GM19467 (cell line): Measurements from ENCODE around the gene SMARCA4.

Experiments
- ATAC-seq: cut with Tn5 transposase; IDR thresholded peaks from one replicate; pipeline ENCODE4 v1.9.1; 2021; ENCODE audit warnings: mild to moderate bottlenecking, moderate library complexity; ENCODE audit not compliant: unreplicated experiment

Gene SMARCA4

DNA sequence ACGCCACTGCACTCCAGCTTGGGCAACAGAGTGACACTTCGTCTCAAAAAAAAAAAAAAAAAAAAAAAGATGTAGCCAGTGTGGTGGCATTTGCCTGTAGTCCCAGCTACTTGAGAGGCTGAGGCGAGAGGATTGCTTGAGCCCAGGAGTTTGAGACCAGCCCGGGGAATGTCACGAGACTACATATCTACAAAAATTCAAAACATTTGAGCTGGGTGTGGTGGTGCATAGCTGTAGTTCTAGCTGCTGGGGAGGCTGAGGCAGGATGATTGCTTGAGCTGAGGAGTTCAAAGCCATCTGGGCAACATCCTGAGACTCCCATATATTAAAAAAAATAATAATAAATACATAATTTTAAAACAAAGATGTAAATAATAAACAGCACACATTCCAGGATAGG is 46.6 kb downstream of the SMARCA4 start:
- no peak for ATAC-seq

DNA sequence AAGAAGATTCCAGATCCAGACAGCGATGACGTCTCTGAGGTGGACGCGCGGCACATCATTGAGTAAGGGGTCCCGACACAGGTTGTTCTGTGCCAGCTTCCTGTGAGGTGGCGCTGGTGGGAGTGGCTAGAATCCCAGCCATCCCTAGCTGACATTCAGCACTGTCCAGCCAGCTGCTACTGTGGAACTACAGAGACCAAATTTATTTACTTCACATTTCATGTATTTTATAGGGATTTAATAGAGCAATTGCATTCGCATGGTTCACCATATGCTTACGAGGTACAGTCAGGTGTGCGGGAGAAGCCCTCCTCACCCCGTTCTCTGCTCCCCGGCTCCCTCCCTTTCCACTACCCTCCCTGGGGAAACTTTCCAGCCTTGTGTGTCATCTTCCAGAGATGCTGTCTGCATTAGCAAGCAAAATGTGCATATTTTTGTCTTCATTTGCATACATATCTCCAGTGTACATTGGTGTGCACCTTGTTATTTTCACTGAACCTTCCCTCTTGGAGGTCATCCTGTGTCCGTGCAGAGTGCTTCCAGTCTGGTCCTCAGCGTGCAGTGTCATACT is 47.2 kb downstream of the SMARCA4 start:
- ATAC-seq: no peak

DNA sequence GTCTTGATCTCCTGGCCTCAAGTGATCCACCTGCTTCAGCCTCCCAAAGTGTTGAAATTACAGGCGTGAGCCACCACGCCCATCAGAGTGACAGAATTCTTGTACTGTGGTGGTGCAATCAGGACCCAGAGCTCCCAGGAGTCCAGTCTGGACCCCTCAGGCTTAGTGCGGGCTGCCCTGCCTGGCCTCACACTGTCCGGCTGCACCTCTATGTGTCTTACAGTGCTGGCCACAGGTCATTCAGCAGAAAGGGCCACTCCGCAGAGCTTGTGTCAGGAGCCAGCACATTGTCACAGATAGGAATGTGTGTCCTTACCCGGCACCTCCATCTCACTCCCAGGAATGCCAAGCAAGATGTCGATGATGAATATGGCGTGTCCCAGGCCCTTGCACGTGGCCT is 49.2 kb downstream of the SMARCA4 start:
- no peak for ATAC-seq

DNA sequence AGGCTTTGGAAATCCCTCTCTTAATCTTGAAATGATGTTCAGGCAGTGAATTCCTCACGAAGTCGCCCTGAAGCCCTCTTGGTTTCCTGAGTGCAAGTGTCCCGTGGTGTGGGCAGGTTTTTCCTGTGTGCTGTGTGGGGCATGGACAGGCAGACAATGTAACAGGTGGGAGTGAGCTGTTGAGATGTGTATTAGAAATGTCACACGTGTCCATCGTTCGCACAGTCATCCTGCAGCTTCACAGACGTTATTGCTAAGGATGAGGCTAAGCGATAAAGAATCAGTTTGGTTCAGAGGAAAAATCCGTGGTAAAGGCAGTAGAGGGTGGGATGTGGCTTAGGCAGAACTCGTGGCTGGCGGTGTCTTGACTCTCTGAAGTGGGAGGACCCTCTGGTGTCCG is 51.7 kb downstream of the SMARCA4 start:
- no peak for ATAC-seq

DNA sequence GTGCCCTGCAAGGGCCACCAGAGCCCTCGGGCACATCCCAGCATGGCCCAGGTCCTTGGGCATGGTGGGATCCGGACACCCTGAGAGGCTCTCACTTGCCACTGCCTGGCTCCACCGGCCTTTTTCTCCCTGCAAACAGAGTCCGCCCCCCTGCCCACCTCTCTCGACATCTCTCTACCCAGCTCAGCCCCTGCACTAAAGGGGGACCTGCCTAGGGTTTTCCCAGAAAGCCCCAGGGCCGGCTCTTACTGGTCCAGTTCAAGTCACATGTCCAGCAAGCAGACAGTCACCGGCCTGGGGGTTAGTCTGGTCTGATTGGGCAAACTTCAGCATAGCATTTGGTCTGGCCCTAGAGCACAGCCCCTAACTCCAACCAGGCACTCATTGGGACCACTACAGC is 52.9 kb downstream of the SMARCA4 start:
- no peak for ATAC-seq

DNA sequence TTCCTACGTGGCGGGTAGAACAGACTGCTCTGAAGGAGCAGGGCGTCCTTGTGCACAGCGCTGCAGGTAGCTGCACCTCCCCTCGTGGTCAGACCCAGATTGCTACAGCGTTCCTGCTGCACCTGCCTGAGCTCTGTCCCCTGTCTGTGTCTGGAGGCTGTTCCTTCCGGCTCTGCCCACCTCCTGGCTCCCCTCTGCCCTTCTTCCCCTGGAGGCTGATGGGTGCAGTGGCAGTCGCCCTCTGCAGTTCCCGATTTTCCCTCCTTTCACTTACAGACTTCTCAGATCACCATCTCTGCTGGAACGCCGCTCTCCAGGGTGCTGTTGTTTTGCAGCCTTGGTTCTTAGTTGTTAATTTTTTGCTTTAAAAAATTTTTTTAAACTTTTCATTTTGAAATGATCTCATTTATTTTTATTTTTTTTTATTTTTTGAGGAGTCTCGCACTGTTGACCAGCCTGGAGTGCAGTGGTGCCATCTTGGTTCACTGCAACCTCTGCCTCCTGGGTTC is 53.6 kb downstream of the SMARCA4 start:
- no peak for ATAC-seq

DNA sequence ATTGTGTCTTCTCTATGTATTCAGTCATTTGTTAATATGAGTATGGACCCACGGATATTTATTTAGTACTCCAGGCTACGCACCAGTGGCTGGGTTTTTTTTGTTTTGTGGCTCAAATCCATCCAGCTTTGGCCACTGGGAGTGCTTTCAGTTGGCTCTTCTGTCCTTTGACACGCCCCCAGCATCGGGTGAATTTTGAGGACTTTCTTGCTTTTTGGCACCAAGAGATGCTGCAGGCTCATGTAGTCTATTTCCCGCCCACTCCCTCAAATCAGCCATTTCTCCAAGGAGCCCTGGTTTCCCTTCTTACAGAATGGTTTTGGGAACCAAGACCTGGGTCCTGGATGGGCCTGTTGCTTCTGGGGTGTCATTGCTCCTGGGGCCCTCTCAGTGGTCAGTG is 55.8 kb downstream of the SMARCA4 start:
- ATAC-seq: no peak

DNA sequence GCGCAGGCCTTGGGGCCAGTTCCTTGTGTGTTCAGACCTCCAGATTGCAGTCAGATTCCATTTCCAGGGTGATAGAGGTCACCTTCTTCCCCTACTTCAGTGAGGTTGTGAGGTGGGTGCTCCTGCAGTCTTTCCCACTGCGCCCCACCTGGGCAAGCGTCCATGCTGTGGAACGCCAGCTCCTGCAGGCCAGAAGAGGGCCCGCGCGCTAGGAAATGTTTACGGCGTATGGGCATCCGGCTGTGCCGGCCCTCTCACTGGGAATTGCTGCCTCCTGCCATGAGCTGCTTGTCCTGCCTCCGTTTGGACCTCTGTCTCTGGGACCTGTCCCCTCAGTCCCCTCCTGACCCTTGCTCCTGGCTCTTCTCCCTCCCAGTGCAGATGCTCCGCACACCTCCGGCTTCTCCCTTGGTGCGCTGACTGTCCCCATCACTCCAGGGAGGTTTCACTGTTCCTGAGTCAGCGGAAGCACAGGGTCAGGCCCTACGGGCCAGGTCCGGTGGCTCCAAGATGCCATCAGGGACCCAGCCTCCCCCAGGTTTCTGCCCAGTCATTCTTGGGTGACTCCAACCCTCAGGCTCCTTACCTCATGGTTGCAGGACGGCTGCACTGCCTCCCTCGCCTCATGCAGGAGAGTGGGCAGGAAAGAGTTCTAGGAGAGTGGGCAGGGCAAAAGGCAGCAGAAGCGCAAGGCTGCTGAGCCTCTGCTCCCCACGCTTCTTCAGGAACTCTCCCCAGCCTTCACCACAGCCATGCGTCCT is 56.6 kb downstream of the SMARCA4 start:
- ATAC-seq: no peak

DNA sequence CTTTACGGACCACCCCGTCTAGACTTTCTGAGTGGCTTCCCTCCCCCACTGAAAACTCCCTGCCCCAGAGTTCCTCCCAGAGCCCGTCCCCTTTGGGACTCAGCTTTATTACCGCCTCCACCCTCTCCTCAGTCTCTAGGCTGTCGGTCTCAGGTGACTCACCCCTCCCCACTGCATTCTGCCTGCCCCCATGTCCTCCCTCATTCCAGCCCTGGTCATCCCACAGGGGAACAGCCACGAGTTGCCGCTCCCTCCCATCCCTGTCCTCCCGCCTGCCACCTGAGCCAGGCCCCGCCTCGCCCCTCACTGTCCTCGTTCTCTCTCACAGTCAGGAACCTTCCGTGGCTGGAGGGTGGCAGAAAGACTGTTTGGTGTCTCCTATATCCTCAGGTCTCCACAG is 57.3 kb downstream of the SMARCA4 start:
- no peak for ATAC-seq

DNA sequence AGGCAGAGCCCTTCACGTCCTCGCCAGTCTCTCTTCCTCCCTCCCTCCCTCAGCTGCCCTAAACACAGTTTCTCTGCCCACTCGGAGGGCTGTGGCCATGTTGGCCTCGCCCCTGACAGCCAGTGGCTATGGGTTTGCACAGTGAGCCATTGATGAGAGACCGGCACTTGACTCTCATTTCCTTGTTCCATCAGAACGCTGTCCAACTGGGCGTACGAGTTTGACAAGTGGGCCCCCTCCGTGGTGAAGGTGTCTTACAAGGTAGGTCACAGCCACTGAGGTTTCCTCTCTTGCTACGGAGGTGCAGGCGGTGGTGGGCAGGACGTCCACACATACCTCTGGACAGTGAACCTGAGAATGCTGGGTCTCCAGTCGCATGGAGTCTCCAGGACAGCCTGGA is 57.9 kb downstream of the SMARCA4 start:
- ATAC-seq: no peak

DNA sequence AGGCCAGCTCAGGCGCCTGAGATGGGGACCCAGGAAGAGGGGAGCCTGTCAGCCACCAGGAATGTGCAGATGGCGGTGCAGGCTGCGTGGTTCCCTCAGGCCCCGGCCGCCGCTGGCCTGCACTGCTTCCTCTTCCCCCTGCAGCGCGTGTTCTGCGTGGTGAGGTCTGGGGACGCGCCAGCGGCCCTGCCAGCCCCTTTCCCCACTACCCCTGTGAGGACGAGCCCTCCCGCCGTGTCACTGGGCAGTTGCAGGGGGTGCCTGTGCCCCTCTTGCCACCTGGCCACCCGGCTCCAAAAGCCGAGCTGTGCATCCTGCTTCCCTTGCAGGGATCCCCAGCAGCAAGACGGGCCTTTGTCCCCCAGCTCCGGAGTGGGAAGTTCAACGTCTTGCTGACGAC is 58.4 kb downstream of the SMARCA4 start:
- ATAC-seq: no peak

DNA sequence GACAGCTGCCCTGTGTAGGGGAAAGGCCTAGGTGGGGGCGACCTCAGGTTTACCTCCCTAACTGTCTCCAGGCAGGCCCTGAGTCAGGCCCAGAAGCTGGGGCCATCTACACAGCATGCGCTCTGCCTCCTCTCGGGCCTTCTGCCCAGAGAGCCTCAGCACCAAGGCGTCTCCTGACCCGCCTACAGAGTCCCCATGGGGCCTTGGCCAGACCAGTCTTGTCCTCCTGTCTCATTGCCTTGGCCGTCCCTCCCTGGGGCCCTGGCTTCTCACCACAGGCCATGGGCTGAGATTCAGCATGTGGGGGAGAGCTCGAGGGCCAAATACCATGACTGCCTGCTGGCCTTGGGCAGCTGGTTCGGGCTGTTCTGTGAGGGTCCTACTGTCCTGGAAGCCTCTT is 59.0 kb downstream of the SMARCA4 start:
- no peak for ATAC-seq

DNA sequence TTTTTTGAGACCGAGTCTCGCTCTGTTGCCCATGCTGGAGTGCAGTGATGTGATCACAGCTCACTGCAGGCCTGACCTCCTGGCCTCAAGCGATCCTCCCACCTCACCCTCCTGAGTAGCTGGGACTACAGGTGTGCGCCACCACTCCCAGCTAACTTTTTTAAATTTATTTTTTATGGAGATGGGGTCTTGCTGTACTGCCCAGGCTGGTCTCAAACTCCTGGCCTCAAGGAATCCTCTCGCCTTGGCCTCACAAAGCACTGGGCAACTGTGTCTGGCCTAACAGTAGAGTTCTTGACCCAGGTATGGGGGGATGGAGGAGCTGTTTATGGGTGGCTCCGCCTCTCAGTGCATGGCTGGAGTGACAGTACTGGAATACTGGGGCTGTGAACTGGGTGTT is 59.6 kb downstream of the SMARCA4 start:
- no peak for ATAC-seq

DNA sequence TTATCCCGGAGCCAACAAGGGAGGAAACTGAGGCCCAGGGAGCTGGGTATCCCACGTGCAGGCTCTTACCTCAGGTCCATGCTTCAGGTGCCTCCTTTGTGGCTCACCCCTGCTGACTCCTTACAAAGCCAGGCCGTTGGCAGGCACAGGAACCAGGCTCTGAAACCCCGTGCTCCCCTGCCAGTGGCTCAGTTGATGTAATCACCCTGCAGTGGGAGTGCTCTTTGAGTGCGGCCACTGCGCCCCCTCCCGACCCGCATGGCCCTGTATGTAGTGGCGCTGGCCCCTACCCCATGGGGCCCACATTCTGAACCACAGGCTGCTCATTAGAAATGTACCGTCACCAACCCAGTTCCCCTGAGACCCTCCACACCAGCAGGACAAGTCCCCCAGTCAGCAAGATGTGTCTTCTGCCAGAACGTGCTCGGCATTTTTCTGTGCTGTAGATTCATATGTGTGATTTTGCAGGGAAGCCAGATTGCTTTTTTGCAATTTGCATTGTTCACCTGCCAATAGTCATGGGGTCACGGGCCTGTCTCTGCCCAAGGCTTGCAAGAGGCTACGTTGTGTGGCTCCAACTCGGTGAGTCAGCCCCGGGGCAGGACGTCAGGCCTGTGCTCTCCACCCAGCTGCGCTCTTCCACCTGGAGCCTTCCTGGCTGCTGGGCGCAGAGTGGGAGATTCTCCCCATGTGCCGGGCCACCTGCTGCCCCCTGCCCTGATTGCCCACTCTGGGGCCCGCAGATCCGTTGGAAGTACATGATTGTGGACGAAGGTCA is 60.3 kb downstream of the SMARCA4 start:
- ATAC-seq: no peak

DNA sequence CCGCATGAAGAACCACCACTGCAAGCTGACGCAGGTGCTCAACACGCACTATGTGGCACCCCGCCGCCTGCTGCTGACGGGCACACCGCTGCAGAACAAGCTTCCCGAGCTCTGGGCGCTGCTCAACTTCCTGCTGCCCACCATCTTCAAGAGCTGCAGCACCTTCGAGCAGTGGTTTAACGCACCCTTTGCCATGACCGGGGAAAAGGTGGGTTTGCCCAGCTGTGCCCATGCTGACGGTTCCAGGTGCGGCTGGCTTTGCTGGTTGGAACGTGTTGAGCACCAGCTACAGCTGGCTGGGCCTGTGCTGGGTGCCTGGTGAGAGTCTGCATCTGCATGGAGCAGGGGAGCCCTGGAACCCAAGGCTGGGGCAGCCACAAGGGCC is 60.9 kb downstream of the SMARCA4 start:
- no peak for ATAC-seq

DNA sequence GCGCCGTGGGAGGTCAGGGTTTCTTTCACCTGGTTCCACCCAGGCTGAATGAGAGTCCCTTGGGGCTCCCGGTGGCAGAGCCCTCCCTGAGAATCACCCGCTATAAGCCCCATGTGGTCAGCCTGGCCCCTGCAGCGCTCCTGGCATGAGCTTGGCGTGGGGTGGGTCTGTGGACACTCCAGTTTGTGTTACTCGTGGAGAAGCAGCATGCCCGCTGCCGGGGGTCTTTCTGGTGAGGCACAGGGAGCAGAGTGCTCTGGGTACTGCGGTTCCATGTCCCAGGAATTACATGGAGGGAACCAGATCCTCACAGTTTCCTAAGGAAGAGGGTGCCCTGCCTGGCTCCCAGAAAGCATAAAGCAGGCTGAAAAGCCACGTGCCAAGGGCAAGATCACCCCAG is 62.2 kb downstream of the SMARCA4 start:
- ATAC-seq: no peak

DNA sequence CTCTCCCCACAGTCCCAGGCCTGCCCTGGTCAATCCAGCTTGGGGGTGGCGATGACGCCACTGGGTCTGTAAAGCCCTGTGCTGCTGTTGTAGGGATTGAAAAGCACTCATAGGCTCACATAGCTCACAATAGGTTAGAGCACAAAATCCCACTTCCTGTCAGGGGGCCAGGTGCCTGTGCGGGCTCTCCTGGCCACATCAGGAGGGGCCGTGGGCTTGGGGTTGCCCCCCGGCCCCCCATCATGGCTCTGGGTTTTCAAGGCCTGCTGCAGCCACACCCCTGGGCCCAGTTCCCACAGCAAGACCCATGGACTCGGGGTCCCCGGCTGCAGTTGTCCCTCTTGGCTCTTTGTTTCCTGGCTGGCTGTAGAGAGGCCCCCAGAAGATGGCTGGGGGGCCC is 62.9 kb downstream of the SMARCA4 start:
- no peak for ATAC-seq

DNA sequence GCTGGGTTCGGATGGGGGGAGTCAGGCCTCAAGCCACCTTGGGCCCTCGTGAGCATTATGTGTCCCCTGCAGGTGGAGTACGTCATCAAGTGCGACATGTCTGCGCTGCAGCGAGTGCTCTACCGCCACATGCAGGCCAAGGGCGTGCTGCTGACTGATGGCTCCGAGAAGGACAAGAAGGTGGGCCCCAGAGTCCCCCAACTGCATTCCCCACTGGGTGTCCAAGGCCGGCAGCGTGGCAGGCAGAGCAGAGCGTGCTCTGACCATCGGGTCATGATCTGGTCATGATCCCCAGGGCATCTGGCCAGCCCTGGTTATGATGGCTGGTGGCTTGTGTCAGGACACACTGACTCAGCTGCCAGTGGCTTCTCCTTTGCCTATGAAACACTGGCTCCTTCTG is 63.4 kb downstream of the SMARCA4 start:
- no peak for ATAC-seq

DNA sequence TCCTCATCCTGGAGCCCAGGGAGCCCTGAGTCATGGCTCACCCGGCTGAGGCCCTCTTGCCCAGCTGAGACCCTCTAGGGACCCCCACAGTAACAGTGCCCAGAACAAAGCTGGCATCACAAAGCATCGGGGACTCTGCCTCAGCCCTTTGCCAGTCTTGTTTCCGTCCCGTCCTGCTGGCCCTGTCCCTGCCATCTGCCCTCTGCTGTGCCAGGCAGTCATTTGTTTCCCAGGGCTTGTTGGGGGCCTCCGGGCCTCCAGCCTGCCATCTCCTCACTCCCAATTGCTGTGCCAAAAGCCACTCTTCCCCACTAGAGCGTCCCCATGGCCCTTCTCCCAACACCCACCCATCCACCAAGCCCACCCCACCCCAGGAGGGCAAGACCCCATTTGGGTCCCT is 64.2 kb downstream of the SMARCA4 start:
- no peak for ATAC-seq

DNA sequence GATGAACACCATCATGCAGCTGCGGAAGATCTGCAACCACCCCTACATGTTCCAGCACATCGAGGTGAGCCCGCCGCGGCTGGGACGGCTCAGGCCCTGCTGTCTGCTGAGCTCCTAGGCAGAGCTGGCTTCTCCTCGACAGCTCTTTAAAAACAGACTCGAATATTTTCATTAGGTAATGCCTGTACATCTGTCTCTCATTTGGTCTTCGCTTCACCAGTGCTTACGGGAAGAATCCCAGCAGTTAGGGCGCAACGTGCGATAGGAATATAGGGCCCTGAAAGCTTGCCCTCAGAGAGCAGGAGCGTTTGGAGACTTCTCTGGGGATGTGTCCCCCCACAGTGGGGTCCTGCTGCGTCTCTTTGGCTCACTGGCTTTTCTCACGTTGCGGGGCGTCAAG is 64.6 kb downstream of the SMARCA4 start:
- ATAC-seq: no peak

DNA sequence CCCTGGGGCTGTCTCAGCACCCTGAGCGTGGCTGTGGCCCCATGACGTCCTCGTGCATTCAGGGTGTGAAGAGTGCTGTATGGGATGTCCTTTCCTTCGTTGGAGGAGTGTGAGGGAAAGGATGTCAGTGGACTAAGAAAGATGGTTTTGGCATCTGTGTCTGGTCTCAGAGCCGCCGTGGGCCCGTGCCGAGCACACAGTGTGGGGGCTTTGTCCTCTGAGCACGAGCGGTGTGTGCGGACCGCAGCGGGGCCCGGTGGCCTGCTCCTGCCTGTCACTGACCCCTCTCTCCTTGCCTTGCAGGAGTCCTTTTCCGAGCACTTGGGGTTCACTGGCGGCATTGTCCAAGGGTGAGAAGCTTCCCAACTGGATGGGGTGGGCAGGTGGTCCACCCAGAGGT is 65.2 kb downstream of the SMARCA4 start:
- no peak for ATAC-seq

DNA sequence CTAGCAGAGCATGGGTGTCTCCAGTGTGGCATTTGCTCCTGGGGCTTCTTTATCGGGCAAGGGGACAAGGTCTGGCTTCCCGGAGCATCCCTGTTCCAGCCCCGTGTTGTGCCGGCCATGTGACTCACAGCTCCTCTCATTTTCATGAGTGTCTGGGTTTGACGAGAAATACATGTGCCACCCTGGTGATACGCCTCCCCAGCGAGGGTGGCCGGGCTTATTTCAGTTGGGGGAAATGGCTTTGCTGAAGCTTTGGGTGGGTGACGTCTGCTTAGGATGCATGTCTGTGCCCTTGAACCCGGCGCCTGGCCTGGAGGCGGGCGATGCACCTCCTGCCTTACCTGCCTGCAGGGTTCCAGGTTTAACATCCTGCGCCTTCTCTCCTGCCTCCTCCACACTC is 66.6 kb downstream of the SMARCA4 start:
- no peak for ATAC-seq
